ENCODE data around the gene AKT3.

DNA sequence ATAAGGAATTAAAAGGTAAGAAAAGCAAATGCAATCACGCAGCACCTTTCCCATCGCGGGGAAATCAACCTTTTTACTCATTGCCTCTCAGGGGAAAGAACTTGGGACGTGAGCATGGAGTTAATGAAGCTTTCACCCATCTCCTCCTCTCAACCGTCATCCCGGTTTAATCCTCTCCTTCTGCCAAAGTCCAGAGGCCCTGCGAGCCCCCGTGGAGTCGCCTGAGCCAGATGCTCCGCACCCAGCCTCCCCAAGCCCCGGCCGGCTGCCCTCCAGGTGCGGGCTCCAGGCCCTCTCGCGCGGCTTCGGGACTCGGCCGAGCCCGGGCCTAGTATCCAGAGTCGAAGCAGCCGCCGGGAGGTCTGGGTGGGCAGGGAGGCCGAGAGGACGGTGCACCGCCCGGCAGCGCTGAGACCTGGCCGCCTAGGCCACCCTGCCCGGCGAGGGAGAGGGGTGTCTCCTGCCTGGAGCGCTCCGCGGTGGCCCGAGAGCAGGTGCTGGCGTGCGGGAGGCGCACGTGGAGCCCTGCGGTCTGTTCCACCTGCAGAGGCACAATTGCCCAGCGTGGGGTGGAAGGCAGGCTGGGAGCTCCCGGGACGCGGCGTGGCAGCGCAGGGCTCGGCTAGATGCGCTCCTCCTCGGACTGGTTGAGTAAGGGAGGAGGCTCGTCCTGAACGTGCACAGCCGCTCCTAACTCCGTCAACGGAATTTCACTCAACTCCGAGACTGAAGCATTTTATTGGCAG, 375.7 kb downstream of the AKT3 start:
- TF ChIP-seq POLR2A (IDR thresholded peaks at IDR 0.05) (no peak), CTCF (IDR thresholded peaks at IDR 0.05 in 4 of 5, conservative IDR thresholded peaks at IDR 0.05 in 1 of 5) (no peak)

Measured in gastrocnemius medialis (tissue), 4 donors.